HEK293 (cell line): ENCODE data around the gene KIF23.
A peak's percentile ranks its signal among the peaks of the same experiment; 100 is the strongest.

Source experiments
- IKZF3 ChIP-seq: fragments of 450-650 bp; IDR thresholded peaks from 2 replicates; pipeline ENCODE4 v1.5.0; 2018; ENCODE audit warnings: missing biosample characterization, mild to moderate bottlenecking, missing genetic modification characterization, moderate library complexity
- KLF10 ChIP-seq: fragments of 450-650 bp; IDR thresholded peaks from 2 replicates; pipeline ENCODE4 v1.5.1; 2018; ENCODE audit warnings: missing biosample characterization, mild to moderate bottlenecking, missing genetic modification characterization
- KLF7 ChIP-seq: fragments of 450-650 bp; formaldehyde crosslinking; IDR thresholded peaks from 2 replicates; pipeline ENCODE4 v1.5.1; 2016; ENCODE audit warnings: missing biosample characterization, missing genetic modification characterization, borderline replicate concordance
- KLF8 ChIP-seq: fragments of 450-650 bp; formaldehyde crosslinking; IDR thresholded peaks from 2 replicates; pipeline ENCODE4 v1.5.1; 2016; ENCODE audit warnings: missing biosample characterization, missing genetic modification characterization
- MEIS1 ChIP-seq: sonication (generic); formaldehyde crosslinking; IDR thresholded peaks from 2 replicates; pipeline ENCODE4 v1.8.1; 2022; ENCODE audit warnings: missing genetic modification reagents, mild to moderate bottlenecking, borderline replicate concordance
- OVOL3 ChIP-seq: fragments of 450-650 bp; formaldehyde crosslinking; IDR thresholded peaks from 2 replicates; pipeline ENCODE4 v1.5.1; 2016; ENCODE audit warnings: missing biosample characterization, missing genetic modification characterization
- RBAK ChIP-seq: fragments of 450-650 bp; formaldehyde crosslinking; IDR thresholded peaks from 2 replicates; pipeline ENCODE4 v1.5.1; 2016; ENCODE audit warnings: missing biosample characterization, missing genetic modification characterization
- REPIN1 ChIP-seq: fragments of 450-650 bp; formaldehyde crosslinking; IDR thresholded peaks from 2 replicates; pipeline ENCODE4 v1.5.1; 2017; ENCODE audit warnings: missing biosample characterization, missing genetic modification characterization, low read depth
- SALL2 ChIP-seq: fragments of 450-650 bp; formaldehyde crosslinking; IDR thresholded peaks from 2 replicates; pipeline ENCODE4 v1.5.0; 2017; ENCODE audit warnings: missing biosample characterization, mild to moderate bottlenecking, missing genetic modification characterization, borderline replicate concordance
- TRIM28 ChIP-seq: IDR thresholded peaks from 2 replicates; pipeline ENCODE4 v1.6.1; 2011; ENCODE audit warnings: low read length, control low read depth, borderline replicate concordance
- ZEB2 ChIP-seq: fragments of 450-650 bp; formaldehyde crosslinking; IDR thresholded peaks from 2 replicates; pipeline ENCODE4 v1.5.1; 2016; ENCODE audit warnings: missing biosample characterization, missing genetic modification characterization
- ZNF140 ChIP-seq: fragments of 450-650 bp; formaldehyde crosslinking; IDR thresholded peaks from 2 replicates; pipeline ENCODE4 v1.5.1; 2016; ENCODE audit warnings: missing biosample characterization, missing genetic modification characterization
- ZNF239 ChIP-seq: fragments of 450-650 bp; formaldehyde crosslinking; IDR thresholded peaks from 2 replicates; pipeline ENCODE4 v1.5.1; 2016; ENCODE audit warnings: missing biosample characterization, missing genetic modification characterization
- ZNF266 ChIP-seq: fragments of 450-650 bp; formaldehyde crosslinking; IDR thresholded peaks from 2 replicates; pipeline ENCODE4 v1.5.1; 2016; ENCODE audit warnings: missing biosample characterization, missing genetic modification characterization, low read depth
- ZNF350 ChIP-seq: fragments of 450-650 bp; formaldehyde crosslinking; IDR thresholded peaks from 2 replicates; pipeline ENCODE4 v1.5.0; 2017; ENCODE audit warnings: missing biosample characterization, mild to moderate bottlenecking, missing genetic modification characterization
- ZNF426 ChIP-seq: fragments of 450-650 bp; formaldehyde crosslinking; IDR thresholded peaks from 2 replicates; pipeline ENCODE4 v1.5.1; 2017; ENCODE audit warnings: missing biosample characterization, missing genetic modification characterization, mild to moderate bottlenecking, inconsistent platforms, moderate library complexity
- ZNF623 ChIP-seq: fragments of 450-650 bp; formaldehyde crosslinking; IDR thresholded peaks from 2 replicates; pipeline ENCODE4 v1.5.1; 2016; ENCODE audit warnings: missing biosample characterization, missing genetic modification characterization
- ZNF629 ChIP-seq: fragments of 450-650 bp; formaldehyde crosslinking; IDR thresholded peaks from 2 replicates; pipeline ENCODE4 v1.5.1; 2017; ENCODE audit warnings: missing biosample characterization, missing genetic modification characterization
- ZNF777 ChIP-seq: fragments of 450-650 bp; formaldehyde crosslinking; IDR thresholded peaks from 2 replicates; pipeline ENCODE4 v1.5.1; 2017; ENCODE audit warnings: missing biosample characterization, missing genetic modification characterization, borderline replicate concordance
- TF ChIP-seq, protein P1 (sequence below): fragments of 450-650 bp; formaldehyde crosslinking; IDR thresholded peaks from 2 replicates; pipeline ENCODE4 v1.5.1; 2017; ENCODE audit warnings: missing biosample characterization, missing genetic modification characterization
- TF ChIP-seq, protein P2 (sequence below): fragments of 450-650 bp; formaldehyde crosslinking; IDR thresholded peaks from 2 replicates; pipeline ENCODE4 v1.5.1; 2017; ENCODE audit warnings: missing biosample characterization, missing genetic modification characterization
- TF ChIP-seq, protein P3 (sequence below): fragments of 450-650 bp; formaldehyde crosslinking; IDR thresholded peaks from 2 replicates; pipeline ENCODE4 v1.5.1; 2016; ENCODE audit warnings: missing biosample characterization, missing genetic modification characterization
- TF ChIP-seq, protein P4 (sequence below): fragments of 450-650 bp; formaldehyde crosslinking; IDR thresholded peaks from 2 replicates; pipeline ENCODE4 v1.5.1; 2016; ENCODE audit warnings: missing biosample characterization, missing genetic modification characterization
- TF ChIP-seq, protein P5 (sequence below): fragments of 450-650 bp; formaldehyde crosslinking; IDR thresholded peaks from 2 replicates; pipeline ENCODE4 v1.5.0; 2017; ENCODE audit warnings: missing biosample characterization, missing genetic modification characterization, borderline replicate concordance
- TF ChIP-seq, protein P6 (sequence below): fragments of 450-650 bp; formaldehyde crosslinking; IDR thresholded peaks from 2 replicates; pipeline ENCODE4 v1.5.1; 2016; ENCODE audit warnings: missing biosample characterization, missing genetic modification characterization
- TF ChIP-seq, protein P7 (sequence below): sonication (generic); formaldehyde crosslinking; IDR thresholded peaks from 2 replicates; pipeline ENCODE4 v1.8.1; 2022; ENCODE audit warnings: mild to moderate bottlenecking, moderate library complexity, missing genetic modification reagents

KIF23 gene

DNA sequence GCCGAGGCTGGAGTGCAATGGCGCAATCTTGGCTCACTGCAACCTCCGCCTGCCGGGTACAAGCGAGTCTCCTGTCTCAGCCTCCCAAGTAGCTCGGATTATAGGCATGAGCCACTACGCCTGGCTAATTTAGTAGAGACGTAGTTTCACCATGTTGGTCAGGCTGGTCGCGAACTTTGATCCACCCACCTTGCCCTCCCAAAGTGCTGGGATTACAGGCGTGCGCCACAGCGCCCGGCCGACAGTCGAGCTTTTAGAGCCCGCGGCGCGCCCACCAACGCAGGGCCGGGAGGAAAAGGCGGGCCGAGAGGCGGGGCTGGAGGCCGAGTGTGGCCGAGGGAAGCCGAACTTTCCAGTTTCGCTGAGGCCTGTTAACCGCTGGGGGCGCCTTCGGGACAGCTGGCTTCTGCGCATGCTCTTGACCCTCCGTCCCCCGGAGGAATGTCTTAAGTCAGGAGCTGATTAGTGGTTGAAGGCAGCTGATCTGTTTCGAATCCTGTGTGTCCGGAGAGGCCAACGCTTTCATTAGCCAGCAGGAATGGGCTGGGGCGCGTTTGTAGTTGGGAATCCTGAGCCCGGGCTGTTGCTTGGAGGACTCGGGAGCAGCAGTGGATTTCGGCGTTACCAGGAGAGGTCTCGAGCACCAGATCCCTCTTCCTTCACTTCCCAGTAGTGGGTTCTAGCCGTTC lies 48.5 kb downstream of the KIF23 start (continued):
- TF ChIP-seq, protein P1, sequence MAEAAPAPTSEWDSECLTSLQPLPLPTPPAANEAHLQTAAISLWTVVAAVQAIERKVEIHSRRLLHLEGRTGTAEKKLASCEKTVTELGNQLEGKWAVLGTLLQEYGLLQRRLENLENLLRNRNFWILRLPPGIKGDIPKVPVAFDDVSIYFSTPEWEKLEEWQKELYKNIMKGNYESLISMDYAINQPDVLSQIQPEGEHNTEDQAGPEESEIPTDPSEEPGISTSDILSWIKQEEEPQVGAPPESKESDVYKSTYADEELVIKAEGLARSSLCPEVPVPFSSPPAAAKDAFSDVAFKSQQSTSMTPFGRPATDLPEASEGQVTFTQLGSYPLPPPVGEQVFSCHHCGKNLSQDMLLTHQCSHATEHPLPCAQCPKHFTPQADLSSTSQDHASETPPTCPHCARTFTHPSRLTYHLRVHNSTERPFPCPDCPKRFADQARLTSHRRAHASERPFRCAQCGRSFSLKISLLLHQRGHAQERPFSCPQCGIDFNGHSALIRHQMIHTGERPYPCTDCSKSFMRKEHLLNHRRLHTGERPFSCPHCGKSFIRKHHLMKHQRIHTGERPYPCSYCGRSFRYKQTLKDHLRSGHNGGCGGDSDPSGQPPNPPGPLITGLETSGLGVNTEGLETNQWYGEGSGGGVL, result no peak
- TF ChIP-seq ZNF266 (tag by site-specific recombination), result no peak
- TF ChIP-seq, protein P2, sequence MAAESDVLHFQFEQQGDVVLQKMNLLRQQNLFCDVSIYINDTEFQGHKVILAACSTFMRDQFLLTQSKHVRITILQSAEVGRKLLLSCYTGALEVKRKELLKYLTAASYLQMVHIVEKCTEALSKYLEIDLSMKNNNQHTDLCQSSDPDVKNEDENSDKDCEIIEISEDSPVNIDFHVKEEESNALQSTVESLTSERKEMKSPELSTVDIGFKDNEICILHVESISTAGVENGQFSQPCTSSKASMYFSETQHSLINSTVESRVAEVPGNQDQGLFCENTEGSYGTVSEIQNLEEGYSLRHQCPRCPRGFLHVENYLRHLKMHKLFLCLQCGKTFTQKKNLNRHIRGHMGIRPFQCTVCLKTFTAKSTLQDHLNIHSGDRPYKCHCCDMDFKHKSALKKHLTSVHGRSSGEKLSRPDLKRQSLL (tag by site-specific recombination), result no peak
- TF ChIP-seq KLF10, result 0 out of 2 replicates have a peak, but pooled peaks have one; percentile 44
- TF ChIP-seq ZNF350, result no peak
- TF ChIP-seq, protein P3, sequence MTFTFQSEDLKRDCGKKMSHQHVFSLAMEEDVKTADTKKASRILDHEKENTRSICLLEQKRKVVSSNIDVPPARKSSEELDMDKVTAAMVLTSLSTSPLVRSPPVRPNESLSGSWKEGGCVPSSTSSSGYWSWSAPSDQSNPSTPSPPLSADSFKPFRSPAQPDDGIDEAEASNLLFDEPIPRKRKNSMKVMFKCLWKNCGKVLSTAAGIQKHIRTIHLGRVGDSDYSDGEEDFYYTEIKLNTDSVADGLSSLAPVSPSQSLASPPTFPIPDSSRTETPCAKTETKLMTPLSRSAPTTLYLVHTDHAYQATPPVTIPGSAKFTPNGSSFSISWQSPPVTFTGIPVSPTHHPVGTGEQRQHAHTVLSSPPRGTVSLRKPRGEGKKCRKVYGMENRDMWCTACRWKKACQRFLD, result no peak
- TF ChIP-seq, protein P4, sequence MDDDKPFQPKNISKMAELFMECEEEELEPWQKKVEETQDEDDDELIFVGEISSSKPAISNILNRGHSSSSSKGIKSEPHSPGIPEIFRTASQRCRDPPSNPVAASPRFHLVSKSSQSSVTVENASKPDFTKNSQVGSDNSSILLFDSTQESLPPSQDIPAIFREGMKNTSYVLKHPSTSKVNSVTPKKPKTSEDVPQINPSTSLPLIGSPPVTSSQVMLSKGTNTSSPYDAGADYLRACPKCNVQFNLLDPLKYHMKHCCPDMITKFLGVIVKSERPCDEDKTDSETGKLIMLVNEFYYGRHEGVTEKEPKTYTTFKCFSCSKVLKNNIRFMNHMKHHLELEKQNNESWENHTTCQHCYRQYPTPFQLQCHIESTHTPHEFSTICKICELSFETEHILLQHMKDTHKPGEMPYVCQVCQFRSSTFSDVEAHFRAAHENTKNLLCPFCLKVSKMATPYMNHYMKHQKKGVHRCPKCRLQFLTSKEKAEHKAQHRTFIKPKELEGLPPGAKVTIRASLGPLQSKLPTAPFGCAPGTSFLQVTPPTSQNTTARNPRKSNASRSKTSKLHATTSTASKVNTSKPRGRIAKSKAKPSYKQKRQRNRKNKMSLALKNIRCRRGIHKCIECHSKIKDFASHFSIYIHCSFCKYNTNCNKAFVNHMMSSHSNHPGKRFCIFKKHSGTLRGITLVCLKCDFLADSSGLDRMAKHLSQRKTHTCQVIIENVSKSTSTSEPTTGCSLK, result no peak
- TF ChIP-seq ZNF426 (tag by site-specific recombination), result no peak
- no peak for TF ChIP-seq OVOL3 (tag by site-specific recombination)
- TF ChIP-seq, protein P5, sequence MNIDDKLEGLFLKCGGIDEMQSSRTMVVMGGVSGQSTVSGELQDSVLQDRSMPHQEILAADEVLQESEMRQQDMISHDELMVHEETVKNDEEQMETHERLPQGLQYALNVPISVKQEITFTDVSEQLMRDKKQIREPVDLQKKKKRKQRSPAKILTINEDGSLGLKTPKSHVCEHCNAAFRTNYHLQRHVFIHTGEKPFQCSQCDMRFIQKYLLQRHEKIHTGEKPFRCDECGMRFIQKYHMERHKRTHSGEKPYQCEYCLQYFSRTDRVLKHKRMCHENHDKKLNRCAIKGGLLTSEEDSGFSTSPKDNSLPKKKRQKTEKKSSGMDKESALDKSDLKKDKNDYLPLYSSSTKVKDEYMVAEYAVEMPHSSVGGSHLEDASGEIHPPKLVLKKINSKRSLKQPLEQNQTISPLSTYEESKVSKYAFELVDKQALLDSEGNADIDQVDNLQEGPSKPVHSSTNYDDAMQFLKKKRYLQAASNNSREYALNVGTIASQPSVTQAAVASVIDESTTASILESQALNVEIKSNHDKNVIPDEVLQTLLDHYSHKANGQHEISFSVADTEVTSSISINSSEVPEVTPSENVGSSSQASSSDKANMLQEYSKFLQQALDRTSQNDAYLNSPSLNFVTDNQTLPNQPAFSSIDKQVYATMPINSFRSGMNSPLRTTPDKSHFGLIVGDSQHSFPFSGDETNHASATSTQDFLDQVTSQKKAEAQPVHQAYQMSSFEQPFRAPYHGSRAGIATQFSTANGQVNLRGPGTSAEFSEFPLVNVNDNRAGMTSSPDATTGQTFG (tag by site-specific recombination), result no peak
- TF ChIP-seq ZNF629 (tag by site-specific recombination), result peak; percentile 30; the same call in 1 of the 2 replicates
- TF ChIP-seq KLF7 (tag by site-specific recombination), result peak; percentile 65; the same call in 1 of the 2 replicates
- TF ChIP-seq SALL2, result no peak
- TF ChIP-seq, protein P6, sequence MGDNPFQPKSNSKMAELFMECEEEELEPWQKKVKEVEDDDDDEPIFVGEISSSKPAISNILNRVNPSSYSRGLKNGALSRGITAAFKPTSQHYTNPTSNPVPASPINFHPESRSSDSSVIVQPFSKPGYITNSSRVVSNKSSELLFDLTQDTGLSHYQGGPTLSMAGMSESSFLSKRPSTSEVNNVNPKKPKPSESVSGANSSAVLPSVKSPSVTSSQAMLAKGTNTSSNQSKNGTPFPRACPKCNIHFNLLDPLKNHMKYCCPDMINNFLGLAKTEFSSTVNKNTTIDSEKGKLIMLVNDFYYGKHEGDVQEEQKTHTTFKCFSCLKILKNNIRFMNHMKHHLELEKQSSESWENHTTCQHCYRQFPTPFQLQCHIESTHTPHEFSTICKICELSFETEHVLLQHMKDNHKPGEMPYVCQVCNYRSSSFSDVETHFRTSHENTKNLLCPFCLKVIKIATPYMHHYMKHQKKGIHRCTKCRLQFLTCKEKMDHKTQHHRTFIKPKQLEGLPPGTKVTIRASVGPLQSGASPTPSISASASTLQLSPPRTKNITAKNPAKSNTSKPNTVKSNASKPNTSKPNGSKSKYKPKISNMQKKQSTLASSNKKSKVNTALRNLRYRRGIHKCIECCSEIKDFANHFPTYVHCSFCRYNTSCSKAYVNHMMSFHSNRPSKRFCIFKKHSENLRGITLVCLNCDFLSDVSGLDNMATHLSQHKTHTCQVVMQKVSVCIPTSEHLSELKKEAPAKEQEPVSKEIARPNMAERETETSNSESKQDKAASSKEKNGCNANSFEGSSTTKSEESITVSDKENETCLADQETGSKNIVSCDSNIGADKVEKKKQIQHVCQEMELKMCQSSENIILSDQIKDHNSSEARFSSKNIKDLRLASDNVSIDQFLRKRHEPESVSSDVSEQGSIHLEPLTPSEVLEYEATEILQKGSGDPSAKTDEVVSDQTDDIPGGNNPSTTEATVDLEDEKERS (tag by site-specific recombination), result 0 out of 2 replicates have a peak, but pooled peaks have one; percentile 56
- peak; percentile 62 for TF ChIP-seq IKZF3
- TF ChIP-seq RBAK, result no peak
- no peak for TF ChIP-seq ZNF623 (tag by site-specific recombination)
- peak; percentile 80; the same call in 1 of the 2 replicates for TF ChIP-seq TRIM28
- TF ChIP-seq REPIN1 (tag by site-specific recombination), result no peak
- TF ChIP-seq, protein P7, sequence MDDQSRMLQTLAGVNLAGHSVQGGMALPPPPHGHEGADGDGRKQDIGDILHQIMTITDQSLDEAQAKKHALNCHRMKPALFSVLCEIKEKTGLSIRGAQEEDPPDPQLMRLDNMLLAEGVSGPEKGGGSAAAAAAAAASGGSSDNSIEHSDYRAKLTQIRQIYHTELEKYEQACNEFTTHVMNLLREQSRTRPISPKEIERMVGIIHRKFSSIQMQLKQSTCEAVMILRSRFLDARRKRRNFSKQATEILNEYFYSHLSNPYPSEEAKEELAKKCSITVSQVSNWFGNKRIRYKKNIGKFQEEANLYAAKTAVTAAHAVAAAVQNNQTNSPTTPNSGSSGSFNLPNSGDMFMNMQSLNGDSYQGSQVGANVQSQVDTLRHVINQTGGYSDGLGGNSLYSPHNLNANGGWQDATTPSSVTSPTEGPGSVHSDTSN (CRISPR knock-in tag), result 0 out of 2 replicates have a peak, but pooled peaks have one; percentile 56
- peak; percentile 64; the same call in 1 of the 2 replicates for TF ChIP-seq KLF8
- no peak for TF ChIP-seq MEIS1 (CRISPR knock-in tag)
- no peak for TF ChIP-seq ZNF140 (tag by site-specific recombination)
- no peak for TF ChIP-seq ZNF239 (tag by site-specific recombination)
- peak; percentile 54; the same call in 1 of the 2 replicates for TF ChIP-seq ZEB2 (tag by site-specific recombination)
- no peak for TF ChIP-seq ZNF777 (tag by site-specific recombination)
